Muscle of leg (tissue), 11 donors: ENCODE data around the gene TEX50. TPM values are rescaled to one million over a fixed set of nuclear protein-coding genes. Genes with fewer than 3 reads are reported as not detected.
"Not testable (repeated sequence)": the region's sequence is repeated elsewhere in the genome, so short reads cannot be mapped to it uniquely, and the experiment has no call there.

Source experiments
- DNase-seq: peaks from one replicate; pipeline ENCODE4 v3.0.0; 2013
- H3K27ac ChIP-seq: one replicate; pipeline ENCODE4 v1.5.1; 2013; ENCODE audit warnings: mild to moderate bottlenecking, low read length, control low read depth
- H3K27me3 ChIP-seq: one replicate; pipeline ENCODE4 v1.6.1; 2013; ENCODE audit warnings: low read length; ENCODE audit not compliant: control insufficient read depth, insufficient read depth
- H3K36me3 ChIP-seq: one replicate; pipeline ENCODE4 v1.6.1; 2013; ENCODE audit warnings: low read length; ENCODE audit not compliant: control insufficient read depth, insufficient read depth
- H3K4me1 ChIP-seq: one replicate; pipeline ENCODE4 v1.6.1; 2013; ENCODE audit warnings: low read length; ENCODE audit not compliant: control insufficient read depth, insufficient read depth
- H3K4me3 ChIP-seq: one replicate; pipeline ENCODE4 v1.5.1; 2013; ENCODE audit warnings: low read length, control low read depth
- H3K9me3 ChIP-seq: replicated peaks from 2 replicates; pipeline ENCODE4 v1.6.1; 2013; ENCODE audit warnings: low read depth, low read length; ENCODE audit not compliant: control insufficient read depth
- WGBS: methylation state at CpG from one replicate; pipeline ENCODE4 v1.1.5; 2013; ENCODE audit warnings: missing lambda C conversion rate; ENCODE audit not compliant: insufficient coverage; 5-methylcytosine and 5-hydroxymethylcytosine counted together
- polyA plus RNA-seq, 8 donors: library from polyadenylated mRNA; unstranded; fragments of 120-200 nt; gene quantifications; one replicate each; pipeline versions ENCODE4 v1.2.1 to v1.2.3, GENCODE V29; 2013; ENCODE audit warnings: inconsistent platforms in 1 of 8, low replicate concordance in 1 of 8; ENCODE audit not compliant: insufficient read length in 8 of 8, insufficient read depth in 1 of 8
- total RNA-seq: library from RNA; stranded (reverse); fragments of 120-200 nt; gene quantifications from one replicate; pipeline ENCODE4 v1.2.4, GENCODE V29; 2013

Gene TEX50
- total and polyA plus RNA-seq, 9 donors, result not detected

DNA sequence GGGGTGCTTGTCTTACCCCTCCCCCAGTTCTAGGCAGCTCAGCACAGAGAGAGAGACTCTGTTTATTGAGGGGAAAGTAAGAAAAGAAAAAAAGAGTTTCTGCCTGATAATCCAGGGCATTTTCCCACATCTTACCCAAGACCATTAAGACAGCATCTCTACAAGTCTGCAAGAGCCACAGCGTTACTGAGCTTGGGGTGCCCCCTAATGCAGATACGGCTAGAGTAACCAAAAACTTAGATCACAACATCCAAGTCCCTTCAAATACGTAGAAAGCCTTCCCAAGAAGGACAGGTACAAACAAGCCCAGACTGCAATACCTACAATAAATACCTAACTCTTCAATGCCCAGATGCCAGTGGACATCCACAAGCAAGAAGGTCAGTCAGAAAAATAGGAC, 6.2 kb upstream of the TEX50 start:
- no peaks in the 10 kb centered on the region for H3K9me3 ChIP-seq
- H3K4me3 ChIP-seq, result no peak overlapping the region
- H3K27ac ChIP-seq, result no peak overlapping the region
- H3K36me3 ChIP-seq, result no peaks in the 10 kb centered on the region
- WGBS, result 100% methylated on average over 2 of the region's 3 CpGs
- no peak for DNase-seq
- no peaks in the 10 kb centered on the region for H3K4me1 ChIP-seq
- peaks cover 2% of the 10 kb centered on the region for H3K27me3 ChIP-seq

DNA sequence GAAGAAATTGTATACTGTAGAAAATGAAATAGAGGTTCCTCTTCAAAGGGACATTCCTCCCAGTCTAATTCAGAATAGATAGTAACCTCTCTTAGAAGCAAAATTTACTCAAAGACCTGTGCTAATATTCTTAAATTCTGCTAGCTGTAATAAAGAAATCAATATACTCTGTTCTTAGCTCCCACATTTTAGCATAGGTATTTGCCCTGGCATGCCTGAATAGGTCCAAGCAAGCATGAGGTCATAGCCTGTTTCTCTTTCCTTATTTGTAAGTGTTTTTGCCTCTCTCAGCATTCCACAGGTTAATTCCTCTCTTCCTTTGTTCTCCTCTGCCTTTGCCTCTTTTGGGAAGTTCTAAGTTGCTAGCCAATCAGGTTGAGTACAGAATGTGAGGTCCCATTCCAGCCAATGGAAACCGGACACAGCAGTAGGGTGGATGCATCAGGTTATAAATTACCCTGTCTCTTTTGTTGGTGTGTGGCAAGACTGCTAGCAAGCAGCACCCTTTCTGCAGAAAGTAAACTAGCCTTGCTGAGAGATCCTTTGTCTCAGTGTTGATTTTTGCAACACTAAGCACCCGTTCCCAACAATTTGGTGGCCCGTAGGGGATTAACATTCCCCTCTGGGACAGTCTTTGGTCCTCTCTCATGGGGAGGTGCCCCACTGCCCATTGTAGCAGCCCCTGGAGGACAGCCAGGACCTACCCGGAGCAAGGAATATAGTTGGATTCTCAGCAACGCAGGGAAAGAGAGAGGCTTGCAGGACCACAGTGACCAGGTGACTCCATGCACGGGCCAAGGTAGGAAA, 2.3 kb downstream of the TEX50 start:
- H3K27me3 ChIP-seq, H3K4me3 ChIP-seq, H3K4me1 ChIP-seq, H3K9me3 ChIP-seq, H3K27ac ChIP-seq, H3K36me3 ChIP-seq, DNase-seq: not testable (repeated sequence)
- 85% methylated on average over 4 of the region's 6 CpGs for WGBS

DNA sequence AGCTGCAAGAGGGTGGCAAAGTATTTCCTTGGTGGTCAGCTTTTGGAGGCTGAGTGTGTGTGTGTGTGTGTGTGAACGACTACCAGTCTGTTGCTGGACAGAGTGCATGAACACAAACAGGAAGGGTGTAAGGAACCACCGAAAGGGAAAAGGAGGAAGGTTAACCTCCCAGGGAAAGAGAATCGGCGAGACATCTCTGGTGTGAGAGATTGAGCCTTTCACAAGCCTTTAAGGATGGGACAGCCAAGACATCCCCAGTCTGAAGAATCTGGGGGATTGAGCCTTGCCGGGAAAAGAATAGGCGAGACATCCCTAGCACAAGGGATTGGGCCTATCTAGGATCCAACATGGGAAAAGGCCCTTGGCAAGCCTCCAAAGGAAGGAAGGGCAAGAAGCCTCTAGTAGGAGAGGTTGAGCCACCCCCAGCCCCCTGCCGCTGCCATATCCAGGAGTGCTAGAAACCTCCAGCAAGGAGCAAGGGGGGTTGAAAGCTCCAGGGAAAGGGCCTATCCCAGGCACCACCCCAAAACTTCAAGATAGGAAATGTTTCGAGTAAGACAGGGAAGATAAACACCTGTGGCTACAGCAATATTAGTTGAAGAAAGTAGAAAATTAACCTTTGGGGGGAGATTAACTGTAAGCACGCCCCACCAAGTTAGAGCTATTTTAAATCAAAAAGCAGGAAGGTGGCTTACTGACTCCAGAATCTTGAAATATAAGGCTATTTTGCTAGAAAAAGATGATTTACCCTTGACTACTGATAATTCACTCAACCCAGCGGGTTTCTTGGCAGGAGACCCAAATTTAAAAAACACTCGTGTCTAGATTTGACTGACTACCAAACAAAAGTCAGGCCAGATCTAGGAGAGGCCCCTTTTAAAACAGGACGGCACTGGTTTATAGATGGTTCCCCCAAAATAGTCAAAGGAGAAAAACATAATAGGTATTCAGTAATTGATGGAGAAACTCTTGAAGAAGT, 3.2 kb downstream of the TEX50 start:
- H3K27me3 ChIP-seq, result no peaks in the 10 kb centered on the region
- H3K4me3 ChIP-seq, result no peak overlapping the region
- H3K36me3 ChIP-seq, result no peaks in the 10 kb centered on the region
- no peaks in the 10 kb centered on the region for H3K4me1 ChIP-seq
- WGBS, result 93% methylated on average over 4 of the region's 12 CpGs
- H3K27ac ChIP-seq, result no peak overlapping the region
- no peak for DNase-seq
- no peaks in the 10 kb centered on the region for H3K9me3 ChIP-seq

DNA sequence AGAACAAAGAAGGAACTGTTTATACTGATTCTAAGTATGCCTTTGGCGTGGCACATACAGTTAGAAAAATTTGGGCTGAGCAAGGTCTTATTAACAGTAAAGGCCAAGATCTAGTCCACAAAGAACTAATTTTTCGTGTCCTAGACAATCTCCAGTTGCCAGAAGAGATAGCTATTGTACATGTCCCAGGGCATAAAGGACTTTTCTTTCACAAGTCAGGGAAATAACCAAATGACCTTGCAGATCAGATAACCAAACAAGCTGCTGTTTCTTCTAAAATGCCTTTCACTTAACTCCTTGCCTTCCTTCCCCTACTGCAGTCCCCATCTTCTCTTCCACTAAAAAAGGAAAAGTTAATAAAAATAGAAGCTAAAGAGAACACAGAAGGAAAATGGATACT, 4.0 kb downstream of the TEX50 start:
- Histone ChIP-seq H3K36me3 (no peaks in the 10 kb centered on the region), H3K9me3 (no peaks in the 10 kb centered on the region), H3K4me1 (no peaks in the 10 kb centered on the region), H3K27ac (no peak overlapping the region), H3K4me3 (no peak overlapping the region), H3K27me3 (no peaks in the 10 kb centered on the region)
- DNase-seq, result no peak
- WGBS, result no CpG with 5 or more reads among the region's 2 CpGs

DNA sequence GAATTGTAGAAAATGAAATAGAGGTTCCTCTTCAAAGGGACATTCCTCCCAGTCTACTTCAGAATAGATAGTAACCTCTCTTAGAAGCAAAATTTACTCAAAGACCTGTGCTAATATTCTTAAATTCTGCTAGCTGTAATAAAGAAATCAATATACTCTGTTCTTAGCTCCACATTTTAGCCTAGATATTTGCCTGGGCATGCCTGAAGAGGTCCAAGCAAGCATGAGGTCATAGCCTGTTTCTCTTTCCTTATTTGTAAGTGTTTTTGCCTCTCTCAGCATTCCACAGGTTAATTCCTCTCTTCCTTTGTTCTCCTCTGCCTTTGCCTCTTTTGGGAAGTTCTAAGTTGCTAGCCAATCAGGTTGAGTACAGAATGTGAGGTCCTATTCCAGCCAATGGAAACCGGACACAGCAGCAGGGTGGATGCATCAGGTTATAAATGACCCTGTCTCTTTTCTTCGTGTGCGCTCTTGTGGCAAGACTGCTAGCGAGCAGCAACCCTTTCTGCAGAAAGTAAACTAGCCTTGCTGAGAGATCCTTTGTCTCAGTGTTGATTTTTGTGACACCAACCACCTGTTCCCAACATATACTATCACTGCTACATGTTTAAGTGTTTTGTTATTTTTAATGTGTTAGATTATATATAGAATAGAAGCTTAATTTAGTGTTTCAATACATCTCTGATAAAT, 7.5 kb downstream of the TEX50 start:
- H3K27me3 ChIP-seq, result not testable (repeated sequence)

DNA sequence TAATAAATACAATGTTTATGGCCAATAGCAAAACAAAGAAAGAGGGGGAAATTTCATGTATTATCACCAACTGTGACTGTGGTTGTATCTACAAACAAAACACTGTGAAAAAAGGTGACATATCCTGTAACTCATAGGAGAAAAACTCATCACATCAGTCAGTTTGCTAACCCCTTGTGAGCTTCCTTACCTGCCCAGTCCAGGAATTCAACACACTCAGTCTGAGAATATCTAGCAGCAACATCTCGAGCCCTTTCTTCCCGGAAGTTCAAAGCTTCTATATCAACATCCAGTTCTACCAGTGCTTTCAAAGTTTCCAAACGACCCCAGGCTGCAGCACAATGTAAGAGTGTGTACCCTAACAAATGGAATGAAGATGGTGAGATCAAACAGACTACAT, 11.5 kb downstream of the TEX50 start:
- no peaks in the 10 kb centered on the region for H3K27me3 ChIP-seq
- H3K4me1 ChIP-seq, result no peaks in the 10 kb centered on the region
- DNase-seq, result no peak
- no peak overlapping the region for H3K4me3 ChIP-seq
- H3K36me3 ChIP-seq, result no peaks in the 10 kb centered on the region
- 80% methylated on average over 1 of the region's 3 CpGs for WGBS
- no peak overlapping the region for H3K27ac ChIP-seq
- H3K9me3 ChIP-seq, result no peaks in the 10 kb centered on the region

More for the DNA sequence above, 7.5 kb downstream of the TEX50 start:
- DNase-seq, H3K4me3 ChIP-seq, H3K4me1 ChIP-seq, H3K9me3 ChIP-seq, H3K27ac ChIP-seq, H3K36me3 ChIP-seq: not testable (repeated sequence)
- WGBS, result 87% methylated on average over 4 of the region's 4 CpGs

DNA sequence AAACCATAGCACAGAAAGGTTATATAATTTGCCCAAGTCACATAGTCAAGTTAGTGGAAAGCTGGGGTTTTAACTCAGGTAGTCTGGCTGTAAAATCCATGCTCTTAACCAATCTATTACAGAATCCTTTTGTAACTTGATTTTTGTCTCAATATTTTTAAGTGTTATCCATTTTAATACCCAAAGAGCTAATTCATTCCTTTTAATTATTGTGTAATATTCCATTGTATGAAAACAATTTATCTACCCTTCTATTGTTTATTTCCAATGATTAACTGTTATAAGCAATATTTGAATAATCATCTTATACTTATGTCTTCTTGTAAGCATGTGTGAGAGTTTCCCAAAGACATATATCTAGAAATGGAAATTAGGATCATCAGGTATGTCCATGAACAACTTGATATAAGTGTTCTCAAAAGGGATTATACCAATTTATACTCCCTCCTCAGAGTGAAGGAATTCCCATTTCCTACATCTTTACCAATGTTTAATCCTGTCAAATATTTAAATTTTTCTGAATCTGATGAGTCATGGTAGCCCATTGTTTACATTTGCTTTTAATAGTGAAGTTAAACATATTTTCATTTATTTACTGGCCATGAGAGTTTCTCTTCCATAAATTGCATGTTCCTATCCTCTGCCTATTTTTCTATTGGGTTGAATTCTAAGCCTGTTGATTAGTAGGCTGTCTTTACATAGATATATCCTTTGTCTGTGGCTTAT, 13.9 kb downstream of the TEX50 start:
- Histone ChIP-seq H3K27ac (no peak overlapping the region), H3K27me3 (no peaks in the 10 kb centered on the region), H3K9me3 (no peaks in the 10 kb centered on the region), H3K4me3 (no peak overlapping the region), H3K4me1 (no peaks in the 10 kb centered on the region), H3K36me3 (no peaks in the 10 kb centered on the region)
- DNase-seq, result no peak

DNA sequence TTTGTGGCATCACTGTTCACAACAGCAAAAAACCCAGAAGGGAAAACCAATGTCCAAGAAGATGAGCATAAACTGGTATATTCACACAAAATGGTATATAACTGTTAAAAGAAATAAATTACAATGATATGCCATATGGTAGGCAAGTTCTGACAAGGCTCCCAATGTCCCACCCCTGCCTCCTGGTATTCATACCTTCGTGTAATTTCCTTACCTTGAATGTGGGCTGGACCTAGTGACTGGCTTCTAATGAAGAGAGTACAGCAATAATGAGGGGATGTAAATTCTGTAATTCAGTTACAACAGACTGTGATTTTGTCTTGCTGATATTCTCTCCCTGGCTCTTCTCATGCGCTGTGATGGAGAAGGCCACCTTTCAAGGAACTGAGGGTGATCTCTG, 25.2 kb downstream of the TEX50 start:
- no CpG with 5 or more reads among the region's 2 CpGs for WGBS
- no peaks in the 10 kb centered on the region for H3K4me1 ChIP-seq

DNA sequence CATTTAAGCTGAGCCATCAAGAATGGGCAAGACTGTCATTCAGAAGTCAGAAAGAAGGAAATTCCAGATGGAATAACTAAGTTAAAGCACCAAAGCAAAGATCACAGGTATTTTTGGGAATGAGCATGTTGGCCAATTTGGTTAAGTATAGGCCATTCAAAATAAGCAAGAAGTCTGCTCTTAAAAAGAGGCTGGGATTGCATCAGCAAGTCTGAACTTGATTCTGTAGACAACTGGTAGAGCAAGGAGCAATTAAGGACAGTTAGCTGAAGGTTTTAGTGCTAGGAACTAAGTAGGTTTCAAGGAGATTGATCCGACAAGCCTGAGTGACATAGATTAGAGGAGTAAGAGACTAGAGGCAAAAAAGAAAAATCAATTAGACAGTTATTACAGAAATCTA, 26.1 kb downstream of the TEX50 start:
- WGBS, result no CpG with 5 or more reads among the region's 1 CpG
- Histone ChIP-seq H3K36me3 (no peaks in the 10 kb centered on the region), H3K4me3 (no peak overlapping the region), H3K27me3 (no peaks in the 10 kb centered on the region), H3K27ac (no peak overlapping the region), H3K4me1 (no peaks in the 10 kb centered on the region), H3K9me3 (no peaks in the 10 kb centered on the region)
- DNase-seq, result no peak

More for the DNA sequence above, 25.2 kb downstream of the TEX50 start:
- Histone ChIP-seq H3K27me3 (no peaks in the 10 kb centered on the region), H3K36me3 (no peaks in the 10 kb centered on the region), H3K27ac (no peak overlapping the region), H3K4me3 (no peak overlapping the region), H3K9me3 (no peaks in the 10 kb centered on the region)
- DNase-seq, result no peak
